Activated CD4-positive, alpha-beta T cell treated with anti-CD3 and anti-CD28 coated beads, Interleukin-2, amount 50 U/mL, for 48 hours (primary cell): ENCODE data around the gene CYB561.
A peak's percentile ranks its signal among the peaks of the same experiment; 100 is the strongest.
"Not testable (repeated sequence)": the region's sequence is repeated elsewhere in the genome, so short reads cannot be mapped to it uniquely, and the experiment has no call there.

Experiments
- DNase-seq, 2 experiments: peaks; one replicate each; pipeline ENCODE4 v3.0.0-alpha.2; 2020

The CYB561 gene

DNA sequence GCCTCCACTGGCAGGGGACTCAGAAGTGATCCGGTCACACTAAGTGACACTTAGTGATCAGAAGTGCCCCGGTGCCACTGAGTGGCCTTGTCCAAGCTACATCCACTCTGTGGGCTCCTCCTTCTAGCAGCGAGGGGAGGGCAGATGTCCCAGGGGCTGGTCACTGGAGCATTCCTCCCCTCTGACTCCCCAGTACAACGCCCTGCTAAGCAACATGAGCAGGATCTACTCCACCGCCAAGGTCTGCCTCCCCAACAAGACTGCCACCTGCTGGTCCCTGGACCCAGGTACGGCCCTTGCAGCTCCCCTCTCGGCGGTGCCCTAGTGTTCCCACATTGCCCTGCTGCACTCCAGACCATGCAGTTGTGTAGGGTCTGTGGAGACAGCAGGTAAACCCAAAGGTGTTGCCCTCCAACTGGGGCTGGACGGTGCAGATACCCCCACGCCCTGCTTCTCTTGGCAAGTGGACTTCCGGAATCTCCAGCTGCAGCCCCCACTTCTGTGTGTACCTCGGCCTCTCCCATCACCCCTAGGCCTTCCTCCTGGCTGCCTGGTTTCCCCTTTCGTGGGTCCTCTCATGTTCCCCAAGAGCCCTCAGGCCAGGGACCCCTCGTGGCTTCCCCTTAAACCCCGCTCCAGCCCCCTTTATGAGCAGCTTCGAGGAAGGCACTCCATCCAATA is 32.8 kb upstream of the CYB561 start:
- peak; percentile 83 to 87 for DNase-seq

DNA sequence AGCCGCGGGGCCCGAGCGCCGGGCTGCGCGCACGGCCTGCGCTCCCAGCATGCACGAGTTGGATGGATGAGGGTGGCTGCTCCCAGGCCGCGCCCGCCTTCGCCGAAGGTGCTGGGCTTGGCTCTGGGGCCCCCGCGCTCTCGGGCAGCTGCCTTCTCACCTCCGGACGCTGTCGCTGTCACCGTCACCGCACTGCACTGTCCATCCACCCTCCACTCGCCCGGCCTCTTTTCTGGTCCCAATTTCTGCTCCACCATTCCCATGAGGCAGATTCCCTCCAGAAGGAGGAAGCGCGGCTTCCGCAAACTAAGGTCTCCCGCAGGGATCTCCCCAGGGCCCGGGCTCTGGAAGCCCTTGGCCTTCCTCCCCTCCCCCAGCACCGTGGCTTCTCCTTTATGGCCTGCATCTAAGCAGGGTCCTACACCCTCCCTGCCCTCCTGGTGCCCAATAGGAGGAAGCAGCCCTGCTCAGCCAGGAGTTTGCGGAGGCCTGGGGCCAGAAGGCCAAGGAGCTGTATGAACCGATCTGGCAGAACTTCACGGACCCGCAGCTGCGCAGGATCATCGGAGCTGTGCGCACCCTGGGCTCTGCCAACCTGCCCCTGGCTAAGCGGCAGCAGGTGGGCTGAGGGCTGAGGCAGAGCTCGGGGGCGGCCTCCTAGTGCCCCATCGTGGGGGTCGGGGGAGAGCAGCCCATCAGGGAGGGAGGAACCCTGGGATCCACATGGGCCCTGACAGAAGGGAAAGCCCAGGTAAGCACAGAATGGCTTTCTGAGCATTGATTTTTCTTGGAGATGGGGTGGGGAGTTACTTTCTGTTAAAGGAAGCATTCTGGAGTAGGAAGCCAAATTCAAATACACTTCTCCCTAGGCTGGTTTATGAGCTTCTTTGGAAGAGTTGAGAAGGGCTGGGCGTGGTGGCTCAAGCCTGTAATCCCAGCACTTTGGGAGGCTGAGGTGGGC is 31.7 kb upstream of the CYB561 start:
- peak in 1 of 2 experiments; percentile 14 for DNase-seq

DNA sequence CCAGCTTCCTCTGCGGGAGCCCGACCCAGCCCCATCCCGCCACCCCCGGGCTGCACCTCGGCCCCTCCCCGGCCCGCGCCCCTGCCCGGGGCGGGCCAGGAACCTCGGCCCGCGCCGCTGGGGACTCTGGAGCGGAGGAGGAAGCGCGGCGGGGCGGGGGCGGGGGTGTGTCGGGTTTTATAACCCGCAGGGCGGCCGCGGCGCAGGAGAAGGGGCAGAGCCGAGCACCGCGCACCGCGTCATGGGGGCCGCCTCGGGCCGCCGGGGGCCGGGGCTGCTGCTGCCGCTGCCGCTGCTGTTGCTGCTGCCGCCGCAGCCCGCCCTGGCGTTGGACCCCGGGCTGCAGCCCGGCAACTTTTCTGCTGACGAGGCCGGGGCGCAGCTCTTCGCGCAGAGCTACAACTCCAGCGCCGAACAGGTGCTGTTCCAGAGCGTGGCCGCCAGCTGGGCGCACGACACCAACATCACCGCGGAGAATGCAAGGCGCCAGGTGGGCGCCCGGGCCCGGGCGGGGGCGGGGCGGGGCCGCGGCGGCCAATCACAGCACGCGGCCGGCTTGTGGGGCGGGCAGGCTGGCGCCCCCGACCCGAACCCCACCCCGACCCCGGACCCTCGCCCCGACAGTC is 30.9 kb upstream of the CYB561 start, which contains the start of gene ACE:
ACE (plus strand) TSS at position 208 of the 626 bp plus-strand sequence; CDS start at position 242, 34 bp downstream.
- peak; percentile 34 to 49 for DNase-seq

DNA sequence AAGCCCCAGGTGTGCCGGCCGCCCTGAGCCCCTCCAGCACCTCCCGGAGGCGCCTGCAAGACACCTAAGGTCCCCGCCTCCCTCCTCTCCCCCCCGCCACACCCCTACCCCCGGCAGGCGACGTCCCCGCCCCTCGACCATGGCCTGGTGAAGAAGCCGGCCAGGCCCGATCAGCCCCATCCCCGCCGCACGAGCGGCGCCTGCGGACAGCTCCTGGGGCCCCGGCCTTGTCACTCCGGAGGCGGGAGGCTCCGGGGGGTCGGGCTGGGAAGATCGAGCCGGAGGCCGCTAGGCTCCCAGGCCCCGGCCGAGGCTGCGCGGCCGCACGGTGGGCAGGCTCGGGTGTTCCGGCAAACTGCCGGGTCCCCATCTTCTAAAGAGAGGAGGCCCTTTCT is 30.4 kb upstream of the CYB561 start:
- peak; percentile 17 to 23 for DNase-seq

DNA sequence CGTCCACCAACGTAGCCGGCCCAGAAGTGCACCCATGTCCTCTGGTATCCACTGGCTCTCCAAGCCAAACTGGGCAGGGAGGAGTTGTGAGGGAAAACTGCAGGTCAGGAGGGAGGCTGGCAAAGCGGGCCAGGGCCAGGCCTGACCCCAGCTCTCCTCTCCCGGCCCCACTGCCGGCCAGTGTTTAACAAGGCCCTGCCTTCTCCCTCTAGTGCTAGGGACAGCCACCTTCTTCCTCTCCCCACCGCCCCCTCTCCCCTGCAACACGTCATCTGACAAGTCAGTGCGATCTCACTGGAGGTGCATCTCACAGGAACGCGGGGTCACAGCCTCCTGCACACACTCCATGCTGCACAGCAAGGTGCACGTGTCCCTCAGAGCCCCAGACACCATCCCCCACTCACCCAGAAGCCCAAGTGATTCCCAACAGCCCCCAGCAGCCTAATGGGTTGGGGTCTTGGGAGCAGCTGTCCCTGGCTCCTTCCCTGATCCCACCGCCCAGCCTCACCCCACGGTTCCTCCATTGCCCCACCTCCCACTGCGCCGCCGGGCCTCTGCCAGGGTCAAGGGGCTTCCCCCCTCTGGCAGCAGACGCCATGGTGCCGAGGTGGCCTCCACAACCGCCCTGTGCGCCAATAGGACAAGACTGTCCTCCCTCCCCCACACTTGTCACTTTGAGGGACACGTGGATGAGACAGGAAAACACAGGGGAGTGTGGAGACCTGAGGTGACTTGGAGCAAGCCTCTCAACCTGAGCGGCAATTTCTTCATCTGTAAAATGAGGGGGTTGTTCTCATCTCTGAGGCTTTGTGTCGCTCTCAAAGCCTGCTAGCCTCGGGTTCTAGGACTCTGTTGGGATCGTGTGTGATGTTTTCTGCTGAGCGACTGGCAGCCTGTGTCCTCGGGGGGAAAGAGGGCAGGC is 29.6 kb upstream of the CYB561 start:
- DNase-seq = no peak

DNA sequence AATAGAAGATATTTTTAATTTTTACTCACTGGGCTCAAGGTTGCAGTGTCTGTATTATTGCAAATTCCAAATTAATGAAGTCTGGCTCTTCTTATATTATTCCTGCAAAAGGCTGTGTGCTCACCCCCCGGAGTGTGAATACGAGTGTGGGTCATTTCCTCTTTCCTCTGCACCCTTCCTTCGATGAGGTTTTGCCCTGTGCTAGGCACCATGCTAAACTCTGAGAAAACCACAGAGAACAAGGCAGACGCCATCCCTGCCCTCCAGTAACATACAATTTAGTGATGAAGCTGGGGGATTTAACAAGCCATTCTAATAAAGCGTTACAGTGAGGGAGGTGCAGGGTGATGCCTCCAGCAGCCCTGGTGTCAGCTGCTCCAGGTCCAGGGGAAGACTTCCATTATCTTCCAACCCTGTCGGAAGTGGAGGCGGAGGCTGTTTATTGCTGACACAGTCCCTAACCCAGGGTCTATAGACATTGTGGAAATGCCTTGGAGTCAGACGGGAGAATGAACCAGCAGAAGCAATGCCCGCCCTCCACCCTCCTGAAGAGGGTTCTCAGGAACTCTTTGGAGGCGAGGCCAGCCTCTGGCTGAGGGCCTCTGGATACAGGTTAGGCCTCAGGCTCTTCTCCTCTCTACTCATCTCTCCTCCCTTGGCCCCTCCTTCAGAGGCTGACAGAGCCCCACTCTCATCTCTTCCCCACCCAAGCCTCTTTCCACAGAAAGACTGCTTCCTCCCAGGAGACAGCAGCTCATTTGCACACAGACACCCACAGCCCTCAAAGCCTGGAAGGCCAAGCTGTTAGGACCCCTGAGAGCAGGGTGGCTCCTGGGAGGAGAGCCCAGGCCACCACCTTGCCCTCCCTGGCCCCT is 28.7 kb upstream of the CYB561 start:
- DNase-seq = no peak

DNA sequence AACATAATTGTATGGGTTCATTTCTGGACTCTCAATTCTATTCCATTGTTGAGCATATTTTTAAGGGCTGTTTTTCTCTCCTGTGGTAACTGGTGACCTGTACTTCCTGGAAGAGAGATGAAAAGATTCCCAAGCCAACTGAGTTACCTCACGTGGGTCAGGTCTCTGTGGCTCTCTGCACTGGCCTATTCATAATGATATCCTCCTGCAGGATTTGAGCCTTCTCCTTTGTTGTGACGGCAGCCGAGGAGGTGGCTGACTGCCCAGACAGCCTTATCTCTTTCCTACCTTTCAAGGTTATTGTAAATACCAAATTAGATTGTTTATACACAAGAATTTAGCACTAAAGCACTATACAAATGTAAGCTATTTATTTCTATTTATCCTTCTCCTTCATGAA is 28.1 kb upstream of the CYB561 start:
- DNase-seq = no peak

DNA sequence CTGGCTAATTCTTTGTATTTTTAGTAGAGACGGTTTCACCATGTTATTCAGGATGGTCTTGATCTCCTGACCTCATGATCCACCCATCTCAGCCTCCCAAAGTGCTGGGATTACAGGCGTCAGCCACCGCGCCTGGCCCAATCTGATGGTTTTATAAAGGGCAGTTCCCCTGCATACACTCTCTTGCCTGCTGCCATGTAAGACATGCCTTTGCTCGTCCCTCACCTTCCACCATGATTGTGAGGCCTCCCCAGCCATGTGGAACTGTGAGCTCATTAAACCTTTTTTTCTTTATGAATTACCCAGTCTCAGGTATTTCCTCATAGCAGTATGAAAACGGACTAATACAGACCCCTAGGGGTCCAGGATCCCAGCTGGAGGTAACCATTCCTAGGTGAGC is 22.0 kb upstream of the CYB561 start:
- not testable (repeated sequence) for DNase-seq

DNA sequence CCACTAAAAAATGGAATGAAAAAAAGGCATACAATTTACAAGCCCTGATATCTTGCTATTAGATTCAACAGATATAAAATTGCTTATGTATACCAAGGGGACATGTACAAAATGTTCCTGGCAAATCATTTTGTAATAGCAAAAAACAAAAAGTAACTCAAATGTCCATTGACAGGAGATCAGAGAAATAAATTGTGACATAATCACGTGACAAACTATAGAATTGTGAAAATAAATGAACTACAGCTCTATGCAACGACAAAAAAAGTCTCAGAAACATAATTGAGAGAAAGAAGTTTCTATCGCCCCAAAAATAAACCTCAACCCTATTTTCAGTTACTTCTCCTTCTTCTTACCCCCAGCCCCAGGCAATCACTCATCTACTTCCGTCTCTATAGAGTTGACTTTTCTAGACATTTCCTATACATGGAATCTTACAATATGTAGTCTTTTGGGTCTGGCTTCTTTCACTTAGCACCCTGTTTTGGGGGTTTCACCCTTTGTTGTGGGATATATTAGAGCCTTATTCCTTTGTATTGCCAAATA is 18.7 kb upstream of the CYB561 start:
- DNase-seq = no peak

DNA sequence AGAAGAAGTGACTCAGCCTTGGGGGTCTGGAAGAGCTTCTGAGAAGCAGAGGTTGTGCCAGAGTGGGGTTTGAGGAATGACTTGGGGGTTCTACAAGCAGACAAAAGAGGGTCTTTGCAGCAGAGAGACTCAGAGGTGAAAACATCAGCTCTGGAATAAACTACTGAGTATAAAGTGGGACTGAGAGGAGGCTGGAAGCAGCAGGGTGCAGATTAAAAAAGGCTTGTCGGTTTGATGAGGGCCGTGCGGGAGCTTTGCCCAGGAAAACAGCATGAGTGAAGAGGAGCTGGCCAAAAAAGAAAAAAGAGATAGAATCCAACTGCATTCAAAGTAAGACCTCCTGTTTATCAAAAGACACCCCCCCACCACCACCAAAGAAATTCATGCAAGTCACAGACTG is 17.7 kb upstream of the CYB561 start:
- DNase-seq = no peak

DNA sequence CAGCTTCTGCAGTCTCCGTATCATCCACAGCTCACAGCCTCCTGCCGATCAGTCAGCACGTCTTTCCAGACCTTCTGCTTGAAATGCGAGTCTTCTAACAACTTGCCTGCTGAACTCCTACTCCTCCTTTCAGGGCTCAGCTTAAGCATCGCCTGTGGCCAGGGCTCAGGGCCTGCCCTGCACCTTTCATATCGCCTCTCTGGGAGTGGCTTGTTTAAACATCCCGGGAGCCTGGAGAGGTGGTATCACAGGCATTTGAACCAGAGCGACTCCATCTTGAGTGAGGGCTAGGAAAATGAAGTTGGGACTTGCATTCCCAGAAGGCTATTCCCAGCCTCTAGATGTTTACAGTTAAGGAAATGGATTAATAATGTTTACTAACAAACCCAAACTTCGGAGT is 13.9 kb upstream of the CYB561 start:
- no peak for DNase-seq

DNA sequence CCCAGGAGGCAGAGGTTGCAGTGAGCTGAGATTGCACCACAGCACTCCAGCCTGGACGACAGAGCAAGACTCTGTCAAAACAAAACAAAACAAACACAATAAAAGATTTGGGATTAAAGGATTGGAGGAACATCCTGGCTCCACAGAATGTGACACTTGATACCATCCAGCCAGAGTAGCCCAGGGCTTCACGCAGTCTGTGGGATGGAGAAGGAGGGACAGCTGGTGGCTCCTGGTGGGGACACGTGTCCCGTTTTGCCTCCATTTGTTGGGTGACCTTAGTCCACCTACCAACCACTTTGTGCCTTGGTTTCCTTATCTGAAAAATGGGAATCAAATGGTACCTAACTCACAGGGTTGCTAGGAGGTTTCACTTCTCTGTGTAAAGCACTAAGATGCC is 12.4 kb upstream of the CYB561 start:
- no peak for DNase-seq

DNA sequence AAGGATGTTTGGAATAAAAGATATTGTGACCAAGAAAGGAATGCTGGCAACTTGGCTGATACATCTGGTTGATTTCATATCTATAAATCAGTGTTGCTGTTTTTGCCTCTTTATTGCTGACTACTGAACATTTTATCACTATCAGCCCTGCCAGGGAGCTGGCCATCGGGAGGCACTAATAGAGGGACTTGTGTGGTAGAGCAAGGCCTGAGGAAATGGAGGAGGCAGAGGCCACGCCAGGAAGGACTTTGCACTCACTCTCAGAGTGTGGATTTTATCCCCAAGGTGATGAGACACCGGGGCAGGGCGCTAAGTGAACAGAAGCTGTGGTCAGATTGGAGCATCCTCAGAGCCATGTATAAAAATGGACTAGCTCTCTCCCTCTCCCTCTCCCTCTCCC is 9.3 kb upstream of the CYB561 start:
- DNase-seq = no peak

DNA sequence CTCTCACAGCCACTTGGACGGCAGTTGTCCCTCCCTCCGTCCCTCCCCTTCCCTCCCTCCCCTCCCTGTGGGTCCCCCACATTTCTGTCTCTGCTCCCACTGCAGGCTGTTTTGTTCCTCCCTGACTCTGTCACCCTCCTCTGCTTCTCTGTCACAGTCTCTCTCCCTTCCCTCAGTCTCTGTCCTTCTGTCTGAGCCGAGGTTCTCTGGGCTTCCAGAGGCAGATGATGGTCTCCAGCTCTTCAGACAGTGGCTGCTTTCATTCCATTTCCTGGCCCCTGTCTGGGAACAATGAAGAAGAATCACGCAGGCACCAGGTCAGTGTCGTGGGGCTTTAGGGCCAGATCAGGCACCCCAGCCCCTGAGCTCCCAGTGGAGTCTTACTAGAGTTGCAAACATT is 8.8 kb upstream of the CYB561 start:
- no peak for DNase-seq

DNA sequence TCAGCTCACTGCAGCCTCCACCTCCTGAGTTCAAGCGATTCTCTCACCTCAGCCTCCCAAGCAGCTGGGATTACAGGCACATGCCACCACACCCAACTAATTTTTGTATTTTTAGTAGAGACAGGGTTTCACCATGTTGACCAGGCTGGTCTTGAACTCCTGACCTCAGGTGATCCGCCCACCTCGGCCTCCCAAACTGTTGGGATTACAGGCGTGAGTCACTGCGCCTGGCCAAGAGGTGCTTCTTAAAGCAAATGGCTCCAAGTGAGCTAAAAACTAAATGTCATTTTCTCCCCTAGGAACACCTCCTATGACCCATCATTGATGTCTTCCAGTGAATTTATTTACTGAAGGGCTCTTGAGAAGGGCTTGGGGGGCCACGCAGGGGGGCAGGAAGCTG is 8.3 kb upstream of the CYB561 start:
- not testable (repeated sequence) for DNase-seq

DNA sequence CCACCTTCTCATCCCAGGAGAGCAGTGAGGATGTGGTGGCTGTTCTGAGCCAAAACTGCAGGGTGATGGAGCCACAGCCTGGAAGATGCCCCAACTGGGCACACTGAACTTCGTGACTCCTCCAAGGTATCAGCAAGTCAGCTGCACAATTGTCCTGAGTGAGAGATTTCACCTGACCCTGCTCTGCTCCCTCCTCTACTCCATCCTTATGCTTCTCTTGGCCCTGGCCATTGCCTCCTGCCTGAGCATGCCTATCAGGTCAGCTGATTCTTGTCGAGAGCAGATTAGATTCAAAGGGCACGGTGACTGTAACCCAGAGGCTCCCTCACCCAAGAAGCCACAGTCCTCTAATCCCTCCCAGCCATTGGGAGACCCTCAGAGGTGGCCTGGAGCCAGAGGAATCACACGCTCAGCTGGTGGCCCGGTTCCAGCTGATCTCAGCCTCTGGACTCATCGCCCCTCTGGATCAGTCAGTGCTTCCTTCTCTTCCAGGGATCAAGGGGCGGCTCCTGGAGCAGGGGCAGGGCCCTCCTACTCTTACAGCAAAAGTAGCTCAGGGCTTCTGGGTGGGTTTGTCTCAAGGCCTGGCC is 7.0 kb upstream of the CYB561 start:
- no peak for DNase-seq

DNA sequence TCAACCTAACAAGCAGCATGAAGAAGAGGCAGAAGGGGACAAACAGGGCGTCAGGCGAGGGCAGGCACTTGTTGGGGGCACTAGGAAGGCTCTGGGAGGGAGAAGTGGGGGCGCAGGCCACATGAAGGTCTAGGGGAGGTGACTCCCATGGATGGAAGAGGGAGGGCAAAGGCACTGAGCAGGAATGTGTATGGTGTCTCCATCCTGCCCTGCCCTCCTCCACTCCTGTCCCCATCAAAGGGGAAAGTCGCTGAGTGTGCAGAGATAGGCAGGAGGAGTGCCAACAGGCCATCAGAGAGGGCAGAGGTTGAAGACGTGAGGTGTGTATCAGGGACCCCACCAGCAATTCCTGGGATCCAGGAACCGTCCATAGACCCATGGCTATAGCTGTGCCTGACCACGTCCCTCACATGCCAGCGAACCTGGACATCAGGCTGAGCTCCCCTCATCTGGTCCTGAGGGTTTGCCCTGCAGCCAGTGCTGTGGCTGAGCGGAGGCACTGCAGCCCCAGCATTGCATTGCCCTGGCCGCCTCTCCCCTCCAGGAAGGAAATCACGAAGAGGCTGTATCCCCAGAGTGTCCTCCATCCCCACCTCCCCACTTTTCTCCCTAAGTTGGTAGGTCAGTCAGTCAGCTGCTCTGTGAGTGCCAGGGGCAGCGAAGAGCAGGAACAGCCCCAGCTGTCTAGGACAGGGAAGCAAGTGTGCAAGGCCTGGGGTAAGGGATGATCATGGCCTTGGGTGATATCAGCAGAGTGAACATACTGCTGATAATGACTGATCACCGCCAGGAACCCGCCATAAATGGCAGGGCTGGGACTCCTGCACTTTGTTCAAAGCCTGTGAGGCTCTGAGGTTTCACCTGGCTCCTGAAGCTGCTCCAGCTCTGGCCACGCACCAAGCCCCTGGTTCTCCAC is 6.2 kb upstream of the CYB561 start:
- no peak for DNase-seq

DNA sequence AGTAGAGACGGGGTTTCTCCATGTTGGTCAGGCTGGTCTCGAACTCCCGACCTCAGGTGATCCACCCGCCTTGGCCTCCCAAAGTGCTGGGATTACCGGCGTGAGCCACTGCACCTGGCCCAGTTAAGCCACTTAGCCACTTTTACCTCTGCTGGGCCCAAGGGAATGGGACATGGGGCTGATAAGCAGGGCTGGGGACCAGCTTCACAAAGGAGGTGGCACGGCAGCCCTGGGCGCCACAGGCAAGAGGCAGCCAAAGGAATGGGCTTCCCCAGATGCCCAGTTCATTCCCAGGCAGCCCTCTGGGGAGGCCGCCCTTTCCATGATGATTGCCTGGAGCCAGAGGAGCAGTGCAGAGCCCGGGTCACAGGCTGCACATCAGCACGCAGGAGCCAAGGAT is 5.0 kb upstream of the CYB561 start:
- no peak for DNase-seq

DNA sequence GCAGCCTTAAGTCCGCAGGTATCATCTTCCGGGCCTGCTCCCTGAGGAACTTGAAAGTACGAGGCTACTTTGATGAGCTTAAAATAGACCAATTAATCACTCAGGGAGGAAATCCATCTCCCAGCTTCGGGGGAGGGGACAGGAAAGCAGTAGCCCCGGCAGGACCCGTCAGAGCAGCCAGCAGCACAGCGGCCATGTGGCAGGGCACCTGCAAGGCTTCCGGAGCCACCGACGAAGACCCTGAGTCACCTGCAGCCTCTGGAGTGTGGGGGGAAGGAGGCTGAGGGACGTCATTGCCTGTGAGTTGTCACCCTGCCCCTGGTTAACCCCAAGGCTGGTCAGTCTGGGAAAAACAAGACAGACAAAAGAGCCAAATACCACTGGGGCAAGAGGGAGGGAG is 4.4 kb upstream of the CYB561 start:
- DNase-seq = no peak

DNA sequence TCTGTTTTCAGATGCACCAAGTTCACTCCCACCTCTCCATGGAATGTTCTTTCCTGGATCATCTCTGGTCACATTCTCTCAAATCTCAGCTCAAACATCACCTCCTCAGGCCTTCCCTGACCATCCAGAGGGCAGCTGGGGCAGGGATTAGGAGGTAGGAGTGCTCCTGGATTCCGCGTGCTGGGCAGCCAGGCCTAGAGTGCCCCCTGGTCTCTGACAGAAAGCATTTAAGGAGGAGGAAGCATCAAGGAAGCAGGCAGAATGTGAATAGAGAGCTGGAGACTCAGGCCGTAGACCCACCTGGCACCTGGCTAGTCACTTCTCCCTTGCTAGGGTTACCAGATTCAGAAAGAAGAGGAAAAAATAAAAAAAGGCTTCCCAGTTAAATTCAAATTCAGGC is 2.5 kb upstream of the CYB561 start:
- DNase-seq = no peak
